Transverse colon (tissue), 4 donors: ENCODE results near the gene TEK.

ENCODE experiments used
- CTCF ChIP-seq, 5 experiments: fragments of 200-600 bp in 3 of 5; fragments of 450-650 bp in 2 of 5; sonication (generic) in 3 of 5; IDR thresholded peaks; 1 replicate in 2 of 5; 2 replicates in 3 of 5; pipeline ENCODE4 v1.5.1; 2016 to 2017; ENCODE audit warnings: antibody characterized with exemption in 5 of 5, inconsistent platforms in 3 of 5, mild to moderate bottlenecking in 2 of 5, moderate library complexity in 1 of 5
- EP300 ChIP-seq: sonication (generic); formaldehyde crosslinking; IDR thresholded peaks from one replicate; pipeline ENCODE4 v1.6.1; 2017; ENCODE audit warnings: antibody characterized with exemption, low read depth
- POLR2A ChIP-seq: fragments of 450-650 bp; IDR thresholded peaks from one replicate; pipeline ENCODE4 v1.6.1; 2016; ENCODE audit warnings: antibody characterized with exemption, mild to moderate bottlenecking, moderate library complexity
- POLR2AphosphoS5 ChIP-seq, 3 donors: sonication (generic); formaldehyde crosslinking; IDR thresholded peaks; one replicate each; pipeline ENCODE4 v1.6.1; 2016; ENCODE audit warnings: antibody characterized with exemption in 3 of 3

- TF ChIP-seq POLR2A (no peak), CTCF (IDR thresholded peaks at IDR 0.05) (no peak), POLR2AphosphoS5 (IDR thresholded peaks at IDR 0.05) (no peak), EP300 (no peak)
Measured at GRCh38 chr9:27182421-27182820, 73.4 kb downstream of the TEK start.
